CD14-positive monocyte (primary cell): ENCODE data around the gene OR6M1. TPM values are rescaled to one million over a fixed set of nuclear protein-coding genes. Genes with fewer than 3 reads are reported as not detected.

ENCODE experiments used
- DNase-seq, 3 donors: peaks; one replicate each; pipeline ENCODE4 v3.0.0-alpha.2; 2011 to 2022
- H2AFZ ChIP-seq: 2 replicates; pipeline ENCODE4 v1.6.0; 2012; ENCODE audit warnings: mild to moderate bottlenecking, low read depth, low read length, inconsistent platforms; ENCODE audit not compliant: insufficient read depth, poor library complexity, severe bottlenecking
- H3K27ac ChIP-seq, 2 donors: 1 replicate in 1 of 2; 2 replicates in 1 of 2; pipeline ENCODE4 v1.5.1; 2012 to 2013; ENCODE audit warnings: low read length in 2 of 2, control low read depth in 1 of 2, inconsistent platforms in 1 of 2, low read depth in 1 of 2, mild to moderate bottlenecking in 1 of 2
- H3K27me3 ChIP-seq, 2 donors: one replicate each; pipeline versions ENCODE4 v1.6.0 to v1.6.1; 2011 to 2013; ENCODE audit warnings: low read length in 2 of 2; ENCODE audit not compliant: control insufficient read depth in 2 of 2, insufficient read depth in 2 of 2
- H3K36me3 ChIP-seq, 2 donors: replicated peaks in 1 of 2; 1 replicate in 1 of 2; 2 replicates in 1 of 2; pipeline versions ENCODE4 v1.5.1 to v1.6.1; 2012 to 2013; ENCODE audit warnings: low read length in 2 of 2, control low read depth in 1 of 2, inconsistent platforms in 1 of 2, mild to moderate bottlenecking in 1 of 2; ENCODE audit not compliant: insufficient read depth in 2 of 2, control insufficient read depth in 1 of 2
- H3K4me1 ChIP-seq, 2 donors: 1 replicate in 1 of 2; 2 replicates in 1 of 2; pipeline versions ENCODE4 v1.5.1 to v1.6.1; 2012 to 2013; ENCODE audit warnings: low read length in 2 of 2, control low read depth in 1 of 2, inconsistent platforms in 1 of 2, mild to moderate bottlenecking in 1 of 2, moderate library complexity in 1 of 2; ENCODE audit not compliant: insufficient read depth in 2 of 2, control insufficient read depth in 1 of 2
- H3K4me2 ChIP-seq: replicated peaks from 2 replicates; pipeline ENCODE3; 2012; ENCODE audit warnings: low read length, moderate library complexity, mild to moderate bottlenecking; ENCODE audit not compliant: poor library complexity, severe bottlenecking; ENCODE audit errors: extremely low read depth
- H3K4me3 ChIP-seq, 3 experiments: fragments of 200-600 bp in 1 of 3; sonication (generic) in 1 of 3; replicated peaks in 1 of 3; 1 replicate in 2 of 3; 2 replicates in 1 of 3; pipeline ENCODE4 v1.5.1; 2011 to 2013; ENCODE audit warnings: low read length in 3 of 3, mild to moderate bottlenecking in 3 of 3, control low read depth in 2 of 3, low read depth in 2 of 3, inconsistent platforms in 1 of 3, moderate library complexity in 1 of 3
- H3K79me2 ChIP-seq: 2 replicates; pipeline ENCODE4 v1.6.0; 2012; ENCODE audit warnings: mild to moderate bottlenecking, control low read depth, inconsistent platforms, low read length, moderate library complexity; ENCODE audit not compliant: insufficient read depth
- H3K9ac ChIP-seq: 2 replicates; pipeline ENCODE4 v1.6.0; 2017; ENCODE audit warnings: low read length, mild to moderate bottlenecking; ENCODE audit not compliant: insufficient read depth, poor library complexity, severe bottlenecking
- H3K9me3 ChIP-seq, 2 donors: replicated peaks in 1 of 2; 1 replicate in 1 of 2; 2 replicates in 1 of 2; pipeline versions ENCODE4 v1.5.1 to v1.6.1; 2012 to 2013; ENCODE audit warnings: low read length in 2 of 2, control low read depth in 1 of 2; ENCODE audit not compliant: control insufficient read depth in 1 of 2, insufficient read depth in 1 of 2
- H4K20me1 ChIP-seq: 2 replicates; pipeline ENCODE4 v1.6.0; 2012; ENCODE audit warnings: mild to moderate bottlenecking, low read length, control low read depth, moderate library complexity; ENCODE audit not compliant: insufficient read depth
- H3K27ac Mint-ChIP-seq, 7 donors: one replicate each; pipeline ENCODE4 v1.8.0; 2020; ENCODE audit warnings: mild to moderate bottlenecking in 7 of 7, mixed read lengths in 7 of 7, moderate library complexity in 6 of 7, inconsistent platforms in 2 of 7
- H3K27me3 Mint-ChIP-seq, 3 donors: one replicate each; pipeline ENCODE4 v1.8.0; 2021 to 2022; ENCODE audit warnings: low read depth in 3 of 3, mild to moderate bottlenecking in 3 of 3, mixed read lengths in 3 of 3, moderate library complexity in 3 of 3, inconsistent platforms in 1 of 3
- H3K36me3 Mint-ChIP-seq, 2 donors: one replicate each; pipeline ENCODE4 v1.8.0; 2020; ENCODE audit warnings: mixed read lengths in 2 of 2, inconsistent platforms in 1 of 2, mild to moderate bottlenecking in 1 of 2
- H3K4me1 Mint-ChIP-seq: one replicate; pipeline ENCODE4 v1.8.0; 2020; ENCODE audit warnings: mild to moderate bottlenecking, mixed read lengths
- H3K4me3 Mint-ChIP-seq, 2 donors: one replicate each; pipeline ENCODE4 v1.8.0; 2020; ENCODE audit warnings: mild to moderate bottlenecking in 2 of 2, mixed read lengths in 2 of 2, moderate library complexity in 1 of 2
- H3K9me3 Mint-ChIP-seq, 7 donors: one replicate each; pipeline ENCODE4 v1.8.0; 2020 to 2022; ENCODE audit warnings: mixed read lengths in 7 of 7, mild to moderate bottlenecking in 6 of 7, moderate library complexity in 6 of 7, inconsistent platforms in 2 of 7
- CTCF ChIP-seq: fragments of 200-600 bp; IDR thresholded peaks from one replicate; pipeline ENCODE4 v1.8.0; 2022; ENCODE audit warnings: antibody characterized with exemption, mild to moderate bottlenecking
- WGBS: methylation state at CpG from one replicate; pipeline ENCODE4 v1.1.5; 2013; ENCODE audit warnings: missing lambda C conversion rate; ENCODE audit not compliant: insufficient coverage; 5-methylcytosine and 5-hydroxymethylcytosine counted together
- intact Hi-C, 2 donors: fragments of 100-400 bp; cut with micrococcal nuclease; formaldehyde crosslinking; loops; one replicate each; pipeline versions ENCODE4 v1.15.0 to v1.15.1; 2023
- polyA plus RNA-seq, 3 donors: library from polyadenylated mRNA; depleted of rRNA in 1 of 3; unstranded in 2 of 3; stranded (reverse) in 1 of 3; fragments of 300-500 nt in 2 of 3; fragments of >200 nt in 1 of 3; fragmentation: Illumina TruSeq in 2 of 3; gene quantifications; 1 replicate in 2 of 3; 2 replicates in 1 of 3; pipeline ENCODE4 v1.2.3, GENCODE V29; 2012 to 2021

Gene OR6M1
- polyA plus RNA-seq, 3 donors = not detected

GRCh38 chr11:123815122-123815521, 9.0 kb upstream of the OR6M1 start:
- Mint-ChIP-seq H3K4me3 (no peak overlapping the region), H3K27ac (no peak overlapping the region)
- TF ChIP-seq CTCF = no peak

GRCh38 chr11:123801765-123802164, 4.4 kb downstream of the OR6M1 start:
- Histone ChIP-seq H2AFZ (no peak overlapping the region), H3K27me3 (no peaks in the 10 kb centered on the region), H3K4me2 (no peak overlapping the region), H3K4me1 (no peaks in the 10 kb centered on the region), H4K20me1 (no peaks in the 10 kb centered on the region), H3K27ac (no peak overlapping the region), H3K36me3 (no peaks in the 10 kb centered on the region), H3K9me3 (no peaks in the 10 kb centered on the region), H3K79me2 (no peaks in the 10 kb centered on the region), H3K9ac (no peak overlapping the region), H3K4me3 (no peak overlapping the region)
- H3K4me1 Mint-ChIP-seq = no peaks in the 10 kb centered on the region
- peaks cover 0 to 6% (median 0%) of the 10 kb centered on the region in 7 donors for H3K9me3 Mint-ChIP-seq
- 0% methylated on average over 1 of the region's 1 CpG for WGBS
- H3K36me3 Mint-ChIP-seq = no peaks in the 10 kb centered on the region
- TF ChIP-seq CTCF = no peak
- no peak overlapping the region for H3K4me3 Mint-ChIP-seq
- H3K27me3 Mint-ChIP-seq = peaks cover 0 to 4% (median 1%) of the 10 kb centered on the region in 3 donors
- H3K27ac Mint-ChIP-seq = no peak overlapping the region
- intact Hi-C loops = no loop called here
- DNase-seq = no peak

More at GRCh38 chr11:123815122-123815521, 9.0 kb upstream of the OR6M1 start:
- Mint-ChIP-seq H3K27me3 (no peaks in the 10 kb centered on the region), H3K4me1 (no peaks in the 10 kb centered on the region), H3K9me3 (peaks cover 0 to 2% (median 2%) of the 10 kb centered on the region in 7 donors), H3K36me3 (no peaks in the 10 kb centered on the region)
- Histone ChIP-seq H3K27me3 (no peaks in the 10 kb centered on the region), H3K9me3 (no peaks in the 10 kb centered on the region), H2AFZ (no peak overlapping the region), H3K36me3 (no peaks in the 10 kb centered on the region), H3K79me2 (no peaks in the 10 kb centered on the region), H3K9ac (no peak overlapping the region), H3K4me3 (no peak overlapping the region), H3K4me2 (no peak overlapping the region), H3K27ac (no peak overlapping the region), H4K20me1 (no peaks in the 10 kb centered on the region), H3K4me1 (no peaks in the 10 kb centered on the region)
- no peak for DNase-seq
- WGBS = 100% methylated on average over 1 of the region's 5 CpGs
- intact Hi-C loops = no loop called here
